ENCODE results near the gene ASTN2. TPM values are rescaled to one million over a fixed set of nuclear protein-coding genes. Genes with fewer than 3 reads are reported as not detected.
A peak's percentile ranks its signal among the peaks of the same experiment; 100 is the strongest.

The ASTN2 gene
- total RNA-seq, 1 experiment from 2014 or later, result 8.0 TPM

DNA sequence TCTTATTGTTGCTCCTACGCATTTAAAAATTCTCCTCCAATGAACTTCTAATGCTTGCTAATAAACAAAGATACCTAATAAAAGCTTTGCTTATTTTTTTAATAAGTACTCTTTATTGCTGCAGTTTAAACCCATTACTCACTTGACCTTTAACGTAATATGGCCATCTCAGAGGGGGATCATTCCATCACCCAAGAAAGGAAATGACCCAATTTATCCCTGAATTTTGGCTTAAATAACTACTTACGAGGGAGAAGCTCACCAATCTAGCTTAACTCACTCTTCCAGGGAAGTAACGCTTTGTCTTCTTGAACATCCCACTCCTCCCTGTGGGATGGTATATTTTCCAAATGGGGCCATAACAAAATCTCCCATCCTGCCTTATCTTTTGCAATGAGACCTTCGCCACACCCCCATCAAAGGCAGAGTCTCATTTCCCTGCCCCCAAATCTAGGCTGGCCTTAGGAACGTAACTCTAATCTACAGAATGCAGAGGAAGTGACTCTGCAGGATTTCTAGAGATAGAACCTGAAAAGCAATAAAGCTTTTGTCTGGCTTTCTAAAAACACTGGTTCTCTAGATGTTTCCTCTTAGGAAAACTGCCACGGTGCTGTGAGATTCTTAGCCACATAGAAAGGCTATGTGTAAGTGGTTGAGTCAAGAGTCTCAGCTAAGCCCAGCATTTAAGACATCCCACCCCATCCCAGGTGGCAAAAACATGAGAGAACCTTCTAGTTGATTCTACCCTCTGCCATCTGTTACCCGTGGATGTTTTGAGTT, 310.0 kb downstream of the ASTN2 start:
- no peaks in the 10 kb centered on the region for H3K36me3 ChIP-seq
- H3K27me3 ChIP-seq, result no peaks in the 10 kb centered on the region
- no peak for DNase-seq
- H3K9me3 ChIP-seq, result no peaks in the 10 kb centered on the region
- H3K4me3 ChIP-seq, result no peak overlapping the region

DNA sequence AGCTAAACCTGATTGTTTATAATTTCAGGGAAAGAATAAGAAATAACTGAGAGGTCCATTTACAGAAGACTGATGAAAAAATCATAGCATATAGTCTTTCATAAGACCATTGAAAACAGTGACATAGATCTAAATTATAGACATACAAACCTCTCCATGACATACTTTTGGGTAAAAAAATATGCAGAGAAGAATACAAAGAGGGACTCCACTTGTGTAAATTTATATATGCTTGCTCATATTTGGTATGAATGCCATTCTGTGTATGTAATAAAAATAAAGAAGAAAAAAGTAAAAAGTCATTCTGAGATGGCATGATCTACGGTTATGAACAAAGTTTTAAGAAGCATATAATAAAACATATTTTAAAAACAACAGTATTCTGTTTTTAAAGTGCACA, 310.7 kb downstream of the ASTN2 start:
- no peaks in the 10 kb centered on the region for H3K27me3 ChIP-seq
- H3K9me3 ChIP-seq, result no peaks in the 10 kb centered on the region
- no peak overlapping the region for H3K4me3 ChIP-seq
- no peak for DNase-seq
- H3K36me3 ChIP-seq, result no peaks in the 10 kb centered on the region

DNA sequence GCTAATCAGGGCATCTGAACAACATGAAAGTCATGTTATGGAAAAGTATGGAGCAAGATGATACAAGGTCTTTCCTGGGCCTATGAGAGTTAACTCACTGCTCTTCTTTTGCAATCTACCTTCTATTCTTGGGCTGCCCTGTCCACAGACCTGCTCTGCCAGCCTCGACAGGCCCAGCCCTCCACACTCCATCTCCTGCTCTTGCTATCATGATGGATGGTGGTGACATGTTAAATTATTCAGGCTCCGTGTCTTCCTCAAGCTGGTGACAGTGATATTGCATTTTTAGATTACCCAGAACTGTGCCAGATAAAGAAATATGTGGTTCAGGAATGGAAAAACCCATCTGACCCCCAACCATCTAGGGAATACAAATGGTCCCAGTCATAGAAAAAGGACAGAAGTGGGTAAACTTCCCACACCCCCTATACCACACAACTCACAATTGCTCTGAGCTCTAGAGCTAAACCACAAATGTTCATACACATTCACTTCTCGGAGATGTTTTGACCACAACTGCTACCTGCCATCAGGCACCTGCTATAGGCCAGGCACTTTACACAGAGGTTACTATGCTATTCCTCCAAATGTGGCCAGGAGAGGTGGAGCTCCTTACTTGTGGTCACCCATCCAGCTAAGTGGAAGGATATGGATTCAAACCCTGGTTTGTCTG, 311.3 kb downstream of the ASTN2 start:
- Histone ChIP-seq H3K36me3 (no peaks in the 10 kb centered on the region), H3K4me3 (no peak overlapping the region), H3K27me3 (no peaks in the 10 kb centered on the region), H3K9me3 (no peaks in the 10 kb centered on the region)
- DNase-seq, result no peak

DNA sequence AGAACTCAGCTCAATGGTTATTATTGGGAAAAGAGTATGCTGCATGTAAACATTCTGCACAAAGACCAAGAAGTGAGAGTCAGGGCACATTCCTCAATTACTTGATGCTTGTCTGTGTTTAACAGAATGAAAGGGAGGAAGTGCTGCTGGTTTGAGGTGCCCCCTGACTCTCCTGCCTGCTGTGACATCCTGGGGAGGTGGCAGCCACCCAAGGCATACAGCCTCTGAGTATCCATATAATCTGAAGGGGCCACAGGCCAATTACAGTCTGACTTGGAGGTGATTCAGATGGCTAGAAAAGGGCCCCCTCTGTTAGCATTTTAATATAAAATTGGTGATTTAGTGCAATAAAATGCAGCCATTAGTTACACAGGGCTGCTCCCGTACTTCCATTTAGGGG, 313.8 kb downstream of the ASTN2 start:
- peak; percentile 75 for DNase-seq
- Histone ChIP-seq H3K9me3 (no peaks in the 10 kb centered on the region), H3K4me3 (no peak overlapping the region), H3K36me3 (no peaks in the 10 kb centered on the region), H3K27me3 (no peaks in the 10 kb centered on the region)

DNA sequence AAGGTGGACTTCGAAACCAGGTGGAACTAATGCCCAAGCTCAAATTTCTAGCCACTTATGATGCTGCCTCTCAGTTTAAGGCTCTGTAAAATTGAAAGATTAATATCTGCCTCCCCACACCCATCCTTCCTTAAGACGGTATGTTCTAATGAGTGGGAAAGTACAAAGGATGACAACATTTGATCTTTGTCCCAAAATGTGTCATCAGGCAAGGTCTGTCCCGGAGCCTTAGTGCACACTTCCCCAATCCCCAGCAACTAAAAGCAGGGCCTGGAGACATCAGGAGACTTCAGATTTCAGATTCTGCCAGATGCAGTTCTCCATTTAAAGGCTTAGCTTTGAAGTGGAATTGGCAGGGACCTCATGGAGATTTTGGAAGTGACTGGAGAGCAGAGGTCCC, 316.5 kb downstream of the ASTN2 start:
- Histone ChIP-seq H3K9me3 (no peaks in the 10 kb centered on the region), H3K27me3 (no peaks in the 10 kb centered on the region), H3K36me3 (no peaks in the 10 kb centered on the region), H3K4me3 (no peak overlapping the region)
- DNase-seq, result no peak

DNA sequence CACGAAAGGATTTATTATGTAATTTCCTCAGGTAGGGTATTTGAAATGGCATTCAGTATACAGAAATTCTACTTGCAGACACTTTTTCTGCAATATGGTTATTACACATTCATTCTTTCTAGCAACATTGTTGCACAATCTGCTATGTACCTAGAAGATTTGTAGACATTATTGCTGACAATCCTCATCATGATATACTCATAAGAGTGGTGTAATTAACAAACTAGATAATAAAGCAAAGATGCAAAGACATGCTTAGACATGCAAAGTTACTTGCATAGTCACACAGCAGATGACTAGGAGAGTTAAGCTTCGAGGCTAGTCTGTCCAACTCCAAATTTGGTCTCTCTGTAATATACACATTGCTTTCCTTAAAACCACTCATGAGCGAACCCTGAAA, 317.1 kb downstream of the ASTN2 start:
- Histone ChIP-seq H3K9me3 (no peaks in the 10 kb centered on the region), H3K27me3 (no peaks in the 10 kb centered on the region), H3K4me3 (no peak overlapping the region), H3K36me3 (no peaks in the 10 kb centered on the region)
- DNase-seq, result no peak

DNA sequence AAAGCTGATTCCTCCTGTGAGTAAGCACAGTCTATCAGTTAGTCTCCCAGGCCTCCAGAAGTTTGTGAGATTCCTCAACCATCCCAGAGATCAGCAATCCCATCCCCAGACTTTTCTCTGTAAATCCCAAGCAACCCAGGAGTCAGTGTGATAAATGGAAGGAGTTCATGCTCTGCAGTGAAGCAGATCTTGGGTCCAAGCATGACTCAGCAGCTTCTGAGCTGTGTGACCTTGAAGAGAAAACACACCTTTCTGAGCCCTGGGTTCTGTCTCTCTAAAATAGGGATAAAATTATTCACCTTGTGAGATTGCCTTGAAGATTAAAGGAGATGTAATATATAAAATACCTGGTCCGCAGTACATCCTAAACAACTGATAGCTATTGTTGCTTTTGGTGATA, 318.7 kb downstream of the ASTN2 start:
- no peaks in the 10 kb centered on the region for H3K36me3 ChIP-seq
- H3K27me3 ChIP-seq, result no peaks in the 10 kb centered on the region
- H3K4me3 ChIP-seq, result no peak overlapping the region
- DNase-seq, result no peak
- H3K9me3 ChIP-seq, result no peaks in the 10 kb centered on the region

DNA sequence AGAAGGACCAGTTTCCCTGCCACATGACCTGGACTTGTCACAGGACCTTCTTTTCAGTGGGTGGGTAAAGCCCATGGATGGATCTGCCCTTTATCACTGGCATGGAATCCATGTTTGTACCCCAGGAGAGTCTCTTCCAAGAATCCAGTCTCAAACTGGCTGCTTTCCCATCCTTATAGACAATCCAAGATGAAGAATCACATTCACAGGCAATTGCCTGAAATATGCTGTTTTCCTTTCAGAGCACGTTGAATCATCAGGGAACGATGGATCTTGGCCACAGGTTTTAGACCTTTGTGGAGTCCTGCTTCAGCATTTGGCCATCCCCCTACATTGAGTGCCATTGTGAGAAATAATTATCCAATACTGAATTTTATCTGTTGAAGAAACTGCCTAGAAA, 319.8 kb downstream of the ASTN2 start:
- Histone ChIP-seq H3K36me3 (no peaks in the 10 kb centered on the region), H3K4me3 (no peak overlapping the region), H3K27me3 (no peaks in the 10 kb centered on the region), H3K9me3 (no peaks in the 10 kb centered on the region)
- peak; percentile 22 for DNase-seq

DNA sequence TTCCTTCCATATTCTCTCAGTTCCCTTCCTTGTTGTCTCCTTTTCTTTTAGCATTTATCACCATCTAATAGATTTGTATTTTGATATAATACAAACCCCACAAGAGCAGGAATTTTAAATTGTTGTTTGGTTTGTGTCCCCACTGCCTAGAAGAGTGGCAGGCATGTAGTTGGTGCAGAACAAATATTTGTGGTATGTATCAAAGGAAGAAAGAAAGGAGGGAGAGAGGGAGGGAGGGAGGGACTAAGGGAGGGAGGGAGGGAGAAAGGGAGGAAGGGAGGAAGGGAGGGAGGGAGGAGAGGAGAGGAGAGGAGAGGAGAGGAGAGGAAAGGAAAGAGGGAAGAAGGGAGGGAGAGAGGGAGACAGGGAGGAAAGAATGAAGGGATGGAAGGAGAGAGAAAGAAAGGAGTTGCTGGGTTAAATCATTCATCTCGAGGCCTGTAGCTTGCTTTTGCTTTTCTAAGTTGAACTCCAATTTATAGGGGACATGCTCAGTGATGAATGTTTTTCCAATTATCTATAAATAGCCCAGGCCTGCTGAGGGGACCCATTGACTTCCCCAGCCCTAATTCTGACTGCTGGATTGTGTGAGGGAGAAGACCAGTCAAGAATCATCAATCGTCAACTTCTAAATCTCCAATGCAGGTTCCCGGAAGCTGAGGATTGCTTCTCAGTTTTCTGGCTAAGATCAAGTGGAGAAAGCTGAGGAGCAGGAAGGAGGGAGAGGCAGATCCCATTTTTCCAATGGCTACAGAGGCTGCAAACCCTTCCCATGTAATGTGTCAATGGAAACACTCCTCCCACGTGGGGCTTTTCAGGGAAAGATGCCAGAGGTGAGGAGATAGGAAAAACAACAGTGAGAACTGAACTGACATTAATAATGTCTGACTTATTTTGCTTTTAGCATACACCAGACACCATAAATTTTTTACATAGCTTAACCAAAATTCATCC, 320.7 kb downstream of the ASTN2 start:
- Histone ChIP-seq H3K9me3 (no peaks in the 10 kb centered on the region), H3K36me3 (no peaks in the 10 kb centered on the region), H3K4me3 (no peak overlapping the region), H3K27me3 (no peaks in the 10 kb centered on the region)
- peak; percentile 39 for DNase-seq

DNA sequence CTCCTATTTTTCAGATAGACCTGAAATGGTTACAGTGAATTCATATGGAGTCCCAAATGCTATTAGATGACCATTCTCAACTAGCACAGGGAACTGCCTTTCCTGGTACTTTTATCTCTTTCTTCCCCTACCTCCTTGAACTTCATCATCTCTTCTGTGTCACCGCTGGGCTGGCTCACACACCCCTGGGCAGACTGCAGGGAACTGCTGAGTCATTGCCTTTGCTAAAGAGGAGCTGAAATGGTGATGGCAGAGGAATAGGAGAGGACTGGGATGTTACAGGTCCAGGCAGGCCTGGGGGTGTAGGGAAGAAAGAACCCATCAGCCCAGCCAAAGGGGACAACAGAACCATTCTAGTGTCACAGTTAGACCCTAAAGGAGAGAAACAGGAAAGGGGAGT, 322.3 kb downstream of the ASTN2 start:
- Histone ChIP-seq H3K36me3 (no peaks in the 10 kb centered on the region), H3K4me3 (no peak overlapping the region), H3K9me3 (no peaks in the 10 kb centered on the region), H3K27me3 (no peaks in the 10 kb centered on the region)
- peak; percentile 64 for DNase-seq

DNA sequence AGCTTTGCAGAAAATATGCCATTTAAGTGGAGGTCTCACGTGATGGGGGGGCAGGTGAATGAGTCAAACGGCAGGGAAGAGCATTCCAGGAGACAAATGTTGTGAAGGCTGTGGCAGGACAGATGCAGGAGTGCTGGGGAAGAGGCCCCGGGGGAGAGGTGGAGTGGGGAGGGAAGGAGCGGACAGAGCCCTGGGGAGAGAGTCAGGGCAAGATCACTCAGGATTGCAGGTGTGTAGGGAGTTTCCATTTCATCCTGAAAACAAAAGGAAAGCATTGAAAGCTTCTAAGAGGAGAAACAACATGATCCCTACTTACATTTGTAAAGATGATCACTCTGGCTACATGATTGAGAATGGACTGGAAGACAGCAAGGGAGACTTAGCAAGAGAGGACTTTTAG, 323.3 kb downstream of the ASTN2 start:
- Histone ChIP-seq H3K4me3 (no peak overlapping the region), H3K36me3 (no peaks in the 10 kb centered on the region), H3K9me3 (no peaks in the 10 kb centered on the region), H3K27me3 (no peaks in the 10 kb centered on the region)
- DNase-seq, result no peak

DNA sequence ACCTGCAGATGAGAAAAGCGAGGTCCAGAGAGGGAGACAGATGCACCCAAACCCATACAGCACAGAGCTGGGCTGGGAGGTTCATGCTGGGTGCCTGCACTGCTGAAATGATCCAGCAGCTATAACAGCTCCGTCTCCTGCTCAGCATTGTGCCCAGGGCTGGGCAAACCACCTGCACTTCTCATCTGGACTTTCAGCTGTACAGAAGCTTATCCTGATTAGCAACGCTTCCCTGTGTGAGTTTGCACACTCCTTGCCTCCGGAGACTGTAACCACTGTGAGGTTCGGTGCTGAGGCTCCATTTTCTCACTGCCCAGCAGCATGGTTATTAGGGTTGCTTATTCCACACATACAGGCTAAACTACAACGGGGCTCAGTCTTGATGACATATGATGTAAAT, 326.1 kb downstream of the ASTN2 start:
- no peaks in the 10 kb centered on the region for H3K36me3 ChIP-seq
- H3K4me3 ChIP-seq, result no peak overlapping the region
- H3K27me3 ChIP-seq, result no peaks in the 10 kb centered on the region
- no peaks in the 10 kb centered on the region for H3K9me3 ChIP-seq
- DNase-seq, result no peak

DNA sequence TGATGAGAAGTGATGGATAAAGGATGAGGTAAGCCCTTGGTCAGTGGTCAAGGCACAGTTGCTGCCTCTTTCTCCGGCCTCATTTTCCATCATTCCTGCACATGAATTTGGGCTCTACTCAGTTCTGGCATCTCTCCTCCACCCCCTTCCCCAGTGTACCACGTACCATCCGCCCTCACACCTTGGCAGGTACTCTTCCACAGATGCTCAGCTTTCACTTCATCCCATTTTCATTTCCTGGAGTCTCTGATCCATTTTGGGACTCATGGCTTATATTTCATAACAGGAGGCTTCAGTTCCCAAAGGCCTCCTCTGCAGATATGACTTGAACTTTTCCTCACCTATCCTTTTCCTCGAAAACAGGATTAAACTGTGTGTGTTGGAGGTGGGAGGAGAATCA, 326.7 kb downstream of the ASTN2 start:
- Histone ChIP-seq H3K27me3 (no peaks in the 10 kb centered on the region), H3K9me3 (no peaks in the 10 kb centered on the region), H3K4me3 (no peak overlapping the region), H3K36me3 (no peaks in the 10 kb centered on the region)
- DNase-seq, result no peak

DNA sequence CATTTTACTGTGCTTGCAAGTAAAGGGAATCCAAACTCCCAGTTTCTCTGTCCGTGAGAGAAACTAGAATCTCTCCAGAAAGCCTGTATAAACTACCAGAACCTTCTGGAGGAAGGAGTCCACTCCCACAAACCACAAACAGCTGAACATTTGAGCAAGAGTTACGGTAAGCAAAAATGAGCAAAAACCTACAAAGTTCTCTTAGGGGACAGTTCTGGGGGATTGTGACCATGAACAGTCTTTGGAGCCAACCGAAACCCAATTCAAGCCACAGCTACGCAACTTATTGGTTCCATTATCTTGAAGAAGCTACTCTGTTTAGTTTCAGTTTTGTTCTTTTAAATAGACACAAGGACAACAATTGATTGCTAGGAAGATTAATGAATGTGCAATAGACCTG, 330.6 kb downstream of the ASTN2 start:
- Histone ChIP-seq H3K36me3 (no peaks in the 10 kb centered on the region), H3K27me3 (no peaks in the 10 kb centered on the region), H3K9me3 (no peaks in the 10 kb centered on the region), H3K4me3 (no peak overlapping the region)
- DNase-seq, result no peak

DNA sequence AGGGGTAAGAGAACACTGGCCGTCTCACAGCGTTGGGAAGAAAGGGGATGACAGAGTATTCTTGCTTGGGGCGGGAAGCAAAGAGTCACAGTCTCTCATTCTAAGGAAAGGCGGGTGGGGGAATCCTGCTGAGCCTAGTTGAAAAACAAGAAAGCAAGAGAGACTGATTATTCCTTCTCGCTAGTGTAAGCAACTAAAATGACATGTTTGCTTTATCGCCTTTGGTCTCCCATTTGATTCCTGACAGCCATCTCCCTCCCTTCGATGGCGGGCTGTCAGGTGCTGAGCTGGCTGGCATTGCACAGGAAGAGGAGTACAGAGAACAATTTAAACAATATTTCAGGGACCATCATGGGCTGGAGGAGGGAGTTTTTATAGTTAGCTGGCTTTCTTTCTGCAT, 331.3 kb downstream of the ASTN2 start:
- Histone ChIP-seq H3K9me3 (no peaks in the 10 kb centered on the region), H3K4me3 (no peak overlapping the region), H3K36me3 (no peaks in the 10 kb centered on the region), H3K27me3 (no peaks in the 10 kb centered on the region)
- no peak for DNase-seq

DNA sequence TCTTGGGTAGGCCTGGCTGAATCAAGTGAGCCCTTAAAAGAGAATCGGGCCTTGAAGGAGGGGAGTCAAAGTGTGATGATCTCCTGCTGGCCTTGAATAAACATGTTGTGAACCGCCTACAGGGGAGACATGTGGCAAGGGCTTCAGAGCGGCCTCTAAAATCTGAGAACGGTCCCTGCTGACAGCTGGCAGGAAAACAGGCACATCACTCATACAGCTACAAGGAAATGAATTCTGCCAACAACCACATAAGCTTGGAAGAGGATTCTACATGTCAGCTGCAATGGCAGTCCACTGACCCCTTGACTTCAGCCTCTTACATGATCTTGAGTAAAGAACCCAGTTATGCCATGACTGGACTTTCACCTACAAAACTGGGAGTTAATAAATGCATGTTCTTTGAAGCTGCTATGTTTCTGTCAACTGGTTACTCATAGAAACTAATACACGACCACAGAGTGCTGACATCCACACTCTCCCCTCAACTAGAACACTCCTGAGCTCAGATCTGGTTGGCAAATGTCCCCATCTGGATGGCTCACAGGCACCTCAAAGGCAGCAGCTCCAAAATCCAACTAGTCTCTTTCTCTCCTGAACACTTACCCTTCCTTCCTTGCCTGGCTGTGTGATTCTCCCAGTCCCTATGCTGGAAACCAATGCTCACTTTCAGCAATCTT, 333.1 kb downstream of the ASTN2 start:
- Histone ChIP-seq H3K27me3 (no peaks in the 10 kb centered on the region), H3K4me3 (no peak overlapping the region), H3K36me3 (no peaks in the 10 kb centered on the region), H3K9me3 (no peaks in the 10 kb centered on the region)
- DNase-seq, result peak; percentile 65
